ENCODE results near the gene HHIPL1.

HHIPL1 gene

DNA sequence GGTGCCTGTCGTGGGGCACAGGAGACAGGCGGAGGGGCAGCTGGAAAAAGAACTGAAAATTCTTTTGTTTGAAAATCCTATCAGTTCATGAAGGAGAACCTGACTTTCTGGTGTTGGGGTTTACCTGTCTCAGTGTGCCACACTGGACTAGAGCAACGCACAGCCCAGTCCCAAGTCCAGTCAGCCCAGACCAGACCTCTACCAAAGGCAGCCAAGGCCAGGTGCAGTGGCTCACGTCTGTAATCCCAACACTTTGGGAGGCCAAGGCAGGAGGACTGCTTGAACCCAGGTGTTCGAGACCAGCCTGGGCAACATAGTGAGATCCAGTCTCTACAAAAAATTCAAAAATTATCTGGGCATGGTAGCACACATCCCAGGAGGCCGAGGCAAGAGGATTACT is 45.5 kb upstream of the HHIPL1 start:
- no peak overlapping the region for H3K4me3 ChIP-seq (ENCODE audit: insufficient read depth, low read length, poor library complexity, severe bottlenecking)

DNA sequence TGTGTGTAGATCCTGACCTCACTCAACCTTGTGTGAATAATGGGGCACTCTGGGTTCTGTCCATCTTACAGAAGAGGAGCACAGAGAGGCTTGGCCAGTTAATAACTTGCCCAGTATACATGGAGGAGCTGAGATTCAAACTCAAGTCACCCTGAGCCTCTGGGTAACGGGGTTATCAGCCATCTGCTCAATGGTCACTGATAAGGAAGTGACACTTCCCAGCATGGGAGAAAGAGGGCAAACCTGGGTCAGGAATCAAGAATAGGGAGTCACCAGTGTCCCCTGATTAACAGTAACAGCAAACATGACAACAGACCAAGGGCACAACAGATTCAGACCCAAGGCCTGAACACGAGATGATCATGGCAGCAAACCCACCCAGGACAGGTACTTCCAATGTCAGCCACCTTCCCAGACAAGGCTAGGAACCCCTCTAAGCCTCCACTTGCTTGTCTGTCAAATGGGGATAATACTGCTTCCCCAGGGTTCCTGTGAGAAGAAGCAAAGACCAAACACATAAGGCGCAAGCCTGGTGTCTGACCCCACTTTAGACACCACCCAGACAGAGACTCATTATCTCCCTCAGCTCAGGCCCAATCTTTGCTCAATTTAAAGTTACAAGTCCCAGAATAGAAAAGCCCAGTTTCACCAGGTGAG is 44.6 kb upstream of the HHIPL1 start:
- no peaks in the 10 kb centered on the region for H3K36me3 ChIP-seq (ENCODE audit: low read length)
- no peaks in the 10 kb centered on the region for H3K27me3 ChIP-seq (ENCODE audit: low read length)
- no peak overlapping the region for H2AFZ ChIP-seq (ENCODE audit: low read depth, low read length, severe bottlenecking)
- H3K27ac ChIP-seq (ENCODE audit: low read depth, low read length) = no peak overlapping the region
- no peaks in the 10 kb centered on the region for H4K20me1 ChIP-seq (ENCODE audit: low read depth, low read length)
- no peaks in the 10 kb centered on the region for H3K9me2 ChIP-seq (replicated peaks; ENCODE audit: insufficient read depth, low read length)
- H3K4me2 ChIP-seq (ENCODE audit: low read depth, low read length, poor library complexity, severe bottlenecking) = no peak overlapping the region
- no peaks in the 10 kb centered on the region for H3F3A ChIP-seq (ENCODE audit: insufficient read depth)
- TF ChIP-seq EZH2phosphoT487 (conservative IDR thresholded peaks at IDR 0.05; ENCODE audit: low read length) = no peak
- TF ChIP-seq, protein P1, sequence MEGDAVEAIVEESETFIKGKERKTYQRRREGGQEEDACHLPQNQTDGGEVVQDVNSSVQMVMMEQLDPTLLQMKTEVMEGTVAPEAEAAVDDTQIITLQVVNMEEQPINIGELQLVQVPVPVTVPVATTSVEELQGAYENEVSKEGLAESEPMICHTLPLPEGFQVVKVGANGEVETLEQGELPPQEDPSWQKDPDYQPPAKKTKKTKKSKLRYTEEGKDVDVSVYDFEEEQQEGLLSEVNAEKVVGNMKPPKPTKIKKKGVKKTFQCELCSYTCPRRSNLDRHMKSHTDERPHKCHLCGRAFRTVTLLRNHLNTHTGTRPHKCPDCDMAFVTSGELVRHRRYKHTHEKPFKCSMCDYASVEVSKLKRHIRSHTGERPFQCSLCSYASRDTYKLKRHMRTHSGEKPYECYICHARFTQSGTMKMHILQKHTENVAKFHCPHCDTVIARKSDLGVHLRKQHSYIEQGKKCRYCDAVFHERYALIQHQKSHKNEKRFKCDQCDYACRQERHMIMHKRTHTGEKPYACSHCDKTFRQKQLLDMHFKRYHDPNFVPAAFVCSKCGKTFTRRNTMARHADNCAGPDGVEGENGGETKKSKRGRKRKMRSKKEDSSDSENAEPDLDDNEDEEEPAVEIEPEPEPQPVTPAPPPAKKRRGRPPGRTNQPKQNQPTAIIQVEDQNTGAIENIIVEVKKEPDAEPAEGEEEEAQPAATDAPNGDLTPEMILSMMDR (IDR thresholded peaks at IDR 0.05; ENCODE audit: insufficient read depth, low read length, poor library complexity, severe bottlenecking) = no peak
- no peaks in the 10 kb centered on the region for H3K9me3 ChIP-seq (ENCODE audit: insufficient read depth, low read length)
- H3K4me3 ChIP-seq (ENCODE audit: insufficient read depth, low read length, poor library complexity, severe bottlenecking) = no peak overlapping the region
- H3K79me2 ChIP-seq (ENCODE audit: insufficient read depth, low read length) = no peaks in the 10 kb centered on the region
- no peak overlapping the region for H3K9ac ChIP-seq (ENCODE audit: low read length)

More for the DNA sequence above, 45.5 kb upstream of the HHIPL1 start:
- H3K79me2 ChIP-seq (ENCODE audit: insufficient read depth, low read length) = no peaks in the 10 kb centered on the region
- no peak overlapping the region for H2AFZ ChIP-seq (ENCODE audit: low read depth, low read length, severe bottlenecking)
- no peak overlapping the region for H3K4me2 ChIP-seq (ENCODE audit: low read depth, low read length, poor library complexity, severe bottlenecking)
- no peaks in the 10 kb centered on the region for H3K36me3 ChIP-seq (ENCODE audit: low read length)
- no peak overlapping the region for H3K9ac ChIP-seq (ENCODE audit: low read length)
- H3F3A ChIP-seq (ENCODE audit: insufficient read depth) = no peaks in the 10 kb centered on the region
- H3K27me3 ChIP-seq (ENCODE audit: low read length) = no peaks in the 10 kb centered on the region
- no peak for TF ChIP-seq EZH2phosphoT487 (conservative IDR thresholded peaks at IDR 0.05; ENCODE audit: low read length)
- TF ChIP-seq, protein P1 (IDR thresholded peaks at IDR 0.05; ENCODE audit: insufficient read depth, low read length, poor library complexity, severe bottlenecking) = no peak
- H3K9me2 ChIP-seq (replicated peaks; ENCODE audit: insufficient read depth, low read length) = no peaks in the 10 kb centered on the region
- no peaks in the 10 kb centered on the region for H4K20me1 ChIP-seq (ENCODE audit: low read depth, low read length)
- no peak overlapping the region for H3K27ac ChIP-seq (ENCODE audit: low read depth, low read length)
- H3K9me3 ChIP-seq (ENCODE audit: insufficient read depth, low read length) = no peaks in the 10 kb centered on the region

DNA sequence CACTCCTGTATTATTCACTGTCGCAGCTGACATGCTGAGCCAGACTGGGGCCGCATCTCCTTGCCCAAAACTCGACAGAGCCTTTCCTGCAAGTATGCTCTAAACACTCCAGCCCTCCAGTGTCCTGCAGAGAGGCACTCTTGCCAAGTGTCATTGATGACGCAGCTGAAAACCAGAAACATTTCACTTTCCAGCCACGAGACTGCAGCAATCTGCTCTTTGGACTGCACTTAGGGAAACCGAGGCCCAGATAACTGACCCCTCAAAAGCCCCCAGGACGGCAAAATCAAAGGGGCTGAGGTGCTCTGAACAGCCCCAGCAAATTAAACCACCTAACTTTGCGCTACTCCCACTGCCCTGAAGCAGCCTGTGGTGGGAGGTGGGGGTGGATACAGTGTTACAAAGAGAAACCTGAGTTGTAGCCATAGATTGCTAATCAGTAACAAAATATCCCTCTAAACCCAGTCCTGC is 43.5 kb upstream of the HHIPL1 start:
- no peaks in the 10 kb centered on the region for H3K9me2 ChIP-seq (replicated peaks; ENCODE audit: insufficient read depth, low read length)
- no peak overlapping the region for H3K4me2 ChIP-seq (ENCODE audit: low read depth, low read length, poor library complexity, severe bottlenecking)
- H3K27me3 ChIP-seq (ENCODE audit: low read length) = no peaks in the 10 kb centered on the region
- no peak for TF ChIP-seq EZH2phosphoT487 (conservative IDR thresholded peaks at IDR 0.05; ENCODE audit: low read length)
- TF ChIP-seq, protein P1 (IDR thresholded peaks at IDR 0.05; ENCODE audit: insufficient read depth, low read length, poor library complexity, severe bottlenecking) = no peak
- no peaks in the 10 kb centered on the region for H3K36me3 ChIP-seq (ENCODE audit: low read length)
- no peak overlapping the region for H3K27ac ChIP-seq (ENCODE audit: low read depth, low read length)
- no peaks in the 10 kb centered on the region for H3K9me3 ChIP-seq (ENCODE audit: insufficient read depth, low read length)
- H3K4me3 ChIP-seq (ENCODE audit: insufficient read depth, low read length, poor library complexity, severe bottlenecking) = no peak overlapping the region
- no peaks in the 10 kb centered on the region for H4K20me1 ChIP-seq (ENCODE audit: low read depth, low read length)
- no peak overlapping the region for H3K9ac ChIP-seq (ENCODE audit: low read length)
- H3F3A ChIP-seq (ENCODE audit: insufficient read depth) = no peaks in the 10 kb centered on the region
- no peaks in the 10 kb centered on the region for H3K79me2 ChIP-seq (ENCODE audit: insufficient read depth, low read length)
- H2AFZ ChIP-seq (ENCODE audit: low read depth, low read length, severe bottlenecking) = no peak overlapping the region
